GM21825 (cell line): ENCODE data around the gene ELOVL6.

Experiments
- ATAC-seq: cut with Tn5 transposase; IDR thresholded peaks from one replicate; pipeline ENCODE4 v1.9.1; 2021; ENCODE audit warnings: mild to moderate bottlenecking, moderate library complexity; ENCODE audit not compliant: unreplicated experiment

Gene ELOVL6

DNA sequence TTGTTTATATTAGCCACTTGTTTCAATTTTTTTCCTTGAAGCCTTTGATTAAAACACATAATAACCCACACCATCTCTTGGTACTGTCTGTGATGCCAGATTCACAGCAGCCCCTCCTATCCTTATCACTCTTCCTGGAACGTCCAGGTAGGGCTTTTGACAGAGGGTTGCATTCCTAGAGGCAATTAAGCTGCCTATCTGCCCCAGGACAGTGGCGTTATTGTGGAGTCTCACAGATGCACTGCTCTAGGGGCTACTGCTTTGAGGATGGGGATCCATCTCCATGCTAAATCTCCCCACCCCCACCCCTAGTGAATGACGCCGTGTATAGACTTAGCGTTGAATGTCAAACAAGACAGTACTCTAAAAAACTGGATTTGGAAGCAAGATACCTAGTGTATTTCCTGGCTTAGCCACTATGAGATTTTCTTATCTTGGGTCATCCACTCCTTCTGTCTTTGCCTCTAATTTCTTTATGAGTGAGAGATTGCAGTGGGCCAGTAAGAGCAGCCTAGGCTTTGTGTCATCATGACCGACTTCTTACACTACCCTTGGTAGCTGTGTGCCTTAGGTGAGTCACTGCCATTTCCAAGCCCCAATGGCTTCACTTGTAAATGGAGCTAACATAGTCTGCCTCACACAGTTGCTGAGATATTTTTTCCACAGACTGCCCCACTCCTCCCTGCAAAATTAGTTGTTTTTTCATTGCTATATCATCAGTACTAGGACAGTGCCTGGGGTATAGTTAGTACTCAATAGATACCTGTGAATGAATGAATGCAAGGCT, 194.8 kb downstream of the ELOVL6 start:
- no peak for ATAC-seq

DNA sequence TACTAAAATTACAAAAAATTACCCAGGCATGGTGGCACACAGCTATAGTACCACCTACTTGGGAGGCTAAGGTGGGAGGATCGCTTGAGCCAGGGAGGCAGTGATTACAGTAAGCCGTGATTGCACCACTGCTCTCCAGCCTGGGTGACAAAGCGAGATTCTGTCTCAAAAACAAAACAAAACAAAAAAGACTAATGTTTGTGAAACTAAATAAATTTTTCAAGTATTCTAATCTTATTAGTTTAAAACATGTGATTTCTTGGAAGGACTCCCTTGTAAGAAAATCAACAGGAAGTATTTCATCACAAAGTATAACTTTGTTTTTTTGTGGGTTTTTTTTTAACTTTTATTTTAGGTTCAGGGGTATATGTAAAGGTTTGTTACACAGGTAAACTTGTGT, 196.1 kb downstream of the ELOVL6 start:
- no peak for ATAC-seq

DNA sequence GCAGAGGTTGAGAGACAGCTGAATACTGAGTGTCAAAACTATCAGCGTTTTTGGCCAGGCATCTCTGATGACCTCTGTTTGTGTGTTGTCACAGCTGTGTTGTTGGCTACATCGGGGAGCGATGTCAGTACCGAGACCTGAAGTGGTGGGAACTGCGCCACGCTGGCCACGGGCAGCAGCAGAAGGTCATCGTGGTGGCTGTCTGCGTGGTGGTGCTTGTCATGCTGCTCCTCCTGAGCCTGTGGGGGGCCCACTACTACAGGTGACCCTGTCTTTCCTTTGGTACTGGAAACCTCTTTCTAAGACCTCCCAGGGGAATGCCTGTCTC, 198.9 kb downstream of the ELOVL6 start:
- ATAC-seq, result no peak

DNA sequence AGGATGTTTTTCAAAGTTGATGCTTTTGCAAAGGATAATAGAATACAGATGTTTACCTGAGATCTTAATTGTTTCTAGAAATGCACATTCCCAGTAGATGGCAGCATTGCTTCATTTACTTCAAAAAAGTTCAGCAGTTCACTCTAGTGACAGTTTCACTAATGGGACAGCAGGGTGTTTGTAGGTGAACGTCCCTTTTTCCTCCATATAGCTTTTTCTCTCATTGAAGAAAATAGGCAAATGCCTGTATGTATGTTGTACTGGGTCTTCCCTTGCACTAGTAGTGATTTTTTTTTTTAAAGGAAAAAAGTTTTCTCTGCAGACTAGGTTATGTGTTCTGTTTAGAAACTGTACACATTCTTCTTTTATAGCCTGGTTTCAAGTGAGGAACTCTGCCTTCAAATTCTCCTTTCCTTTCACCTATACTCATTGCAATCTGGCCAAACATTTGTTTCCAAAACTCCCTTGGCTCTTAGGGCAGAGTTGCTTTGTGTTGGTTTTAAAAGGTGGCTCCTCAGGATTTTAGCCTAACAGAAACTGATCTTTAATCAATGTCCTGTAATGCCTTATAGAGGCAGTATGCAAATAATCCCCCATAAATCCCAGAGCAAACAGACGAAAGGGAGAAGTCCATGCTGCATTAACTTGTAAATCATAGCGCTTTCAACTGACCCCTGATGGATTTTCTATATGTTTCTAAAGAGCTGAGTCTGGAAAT, 199.4 kb downstream of the ELOVL6 start:
- peak; percentile 37 for ATAC-seq

DNA sequence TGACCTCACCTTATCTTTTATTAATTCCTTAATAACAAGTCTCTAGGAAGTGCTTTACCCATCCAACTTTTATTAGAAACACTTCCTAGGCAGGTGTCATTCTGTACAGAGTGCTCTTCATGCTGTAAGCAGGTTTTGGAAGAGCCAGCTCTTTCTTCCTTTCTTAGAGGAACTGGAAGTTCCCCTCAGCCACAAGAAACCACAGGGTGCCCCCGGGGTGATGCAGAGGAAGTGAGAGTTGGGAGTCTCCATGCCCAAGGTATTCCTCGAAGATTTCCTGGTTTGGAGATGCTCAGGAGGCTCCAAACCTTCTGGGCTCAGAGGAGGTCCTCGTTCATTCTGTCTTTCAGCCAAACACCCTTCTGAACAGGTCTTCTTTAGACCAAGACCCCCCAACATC, 201.9 kb downstream of the ELOVL6 start:
- no peak for ATAC-seq
